GM19372 (cell line): Measurements from ENCODE around the gene ESPL1.
"Not testable (repeated sequence)": the region's sequence is repeated elsewhere in the genome, so short reads cannot be mapped to it uniquely, and the experiment has no call there.

Experiments
- ATAC-seq: cut with Tn5 transposase; IDR thresholded peaks from one replicate; pipeline ENCODE4 v1.9.1; 2021; ENCODE audit warnings: mild to moderate bottlenecking, low read depth, moderate library complexity; ENCODE audit not compliant: unreplicated experiment

ESPL1 gene

DNA sequence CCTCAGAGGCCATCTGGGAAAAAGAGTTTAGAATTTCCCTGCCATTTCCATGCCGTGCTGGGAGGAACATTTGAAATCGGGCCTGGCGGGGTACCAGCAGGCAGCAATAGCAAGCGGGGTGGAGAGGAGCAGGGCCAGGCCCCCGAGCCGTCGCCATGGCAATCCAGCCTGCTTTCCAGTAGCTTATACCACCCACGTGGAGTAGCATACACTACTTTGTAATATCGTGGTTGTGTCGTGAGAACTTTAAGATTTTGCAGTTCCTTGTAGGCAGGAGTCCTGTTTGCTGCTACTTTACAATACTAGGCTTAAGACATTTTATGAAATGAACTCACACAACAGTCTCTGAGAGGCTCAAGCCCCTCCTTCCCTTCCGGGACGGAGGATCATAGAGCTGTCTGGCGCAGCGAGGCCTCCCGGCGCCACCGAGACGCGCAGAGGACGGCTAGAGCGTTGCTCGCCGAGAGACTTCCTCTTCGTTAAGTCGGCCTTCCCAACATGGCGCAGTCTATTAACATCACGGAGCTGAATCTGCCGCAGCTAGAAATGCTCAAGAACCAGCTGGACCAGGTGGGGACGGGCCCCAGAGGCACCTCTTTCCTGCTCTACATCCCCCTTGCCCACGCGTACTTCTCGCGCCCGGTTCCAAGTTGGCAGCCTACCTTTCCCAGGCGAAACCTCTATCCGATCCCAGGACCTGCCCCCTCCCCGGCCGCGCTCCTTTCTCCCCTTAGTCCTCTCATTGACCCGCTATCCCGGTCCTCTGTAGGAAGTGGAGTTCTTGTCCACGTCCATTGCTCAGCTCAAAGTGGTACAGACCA is 27.2 kb downstream of the ESPL1 start, which contains the start of gene PFDN5:
PFDN5 (plus strand) TSS at position 473 of the 821 bp plus-strand sequence; CDS start at position 499, 26 bp downstream.
- peak; percentile 78 for ATAC-seq

DNA sequence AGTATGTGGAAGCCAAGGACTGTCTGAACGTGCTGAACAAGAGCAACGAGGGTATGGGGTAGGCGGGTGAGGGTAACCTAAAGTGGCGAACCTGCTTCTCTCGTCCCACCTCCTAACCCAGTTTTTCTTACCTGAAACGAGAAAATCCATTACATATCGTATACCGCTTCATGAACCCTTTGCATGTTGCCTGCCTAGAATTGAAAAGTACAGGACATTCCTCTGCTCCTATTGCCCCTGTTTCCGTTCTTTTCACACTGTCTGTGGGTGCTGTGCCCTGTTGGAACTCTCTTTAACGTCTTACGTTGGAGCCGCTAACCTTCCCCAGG is 27.8 kb downstream of the ESPL1 start:
- no peak for ATAC-seq

DNA sequence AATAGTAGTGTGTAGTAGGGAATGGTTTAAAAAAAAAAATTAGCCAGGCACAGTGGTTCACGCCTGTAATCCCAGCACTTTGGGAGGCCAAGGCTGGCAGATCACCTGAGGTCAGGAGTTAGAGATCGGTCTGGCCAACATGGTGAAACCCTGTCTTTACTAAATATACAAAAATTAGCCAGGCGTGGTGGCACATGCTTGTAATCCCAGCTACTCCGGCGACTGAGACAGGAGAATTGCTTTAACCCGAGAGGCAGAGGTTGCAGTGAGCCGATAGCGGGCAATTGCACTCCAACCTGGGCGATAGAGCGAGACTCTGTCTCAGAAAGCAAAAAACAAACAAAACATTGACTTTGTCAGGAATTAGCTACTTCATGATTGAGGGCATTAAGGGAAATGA is 29.0 kb downstream of the ESPL1 start:
- ATAC-seq, result not testable (repeated sequence)

DNA sequence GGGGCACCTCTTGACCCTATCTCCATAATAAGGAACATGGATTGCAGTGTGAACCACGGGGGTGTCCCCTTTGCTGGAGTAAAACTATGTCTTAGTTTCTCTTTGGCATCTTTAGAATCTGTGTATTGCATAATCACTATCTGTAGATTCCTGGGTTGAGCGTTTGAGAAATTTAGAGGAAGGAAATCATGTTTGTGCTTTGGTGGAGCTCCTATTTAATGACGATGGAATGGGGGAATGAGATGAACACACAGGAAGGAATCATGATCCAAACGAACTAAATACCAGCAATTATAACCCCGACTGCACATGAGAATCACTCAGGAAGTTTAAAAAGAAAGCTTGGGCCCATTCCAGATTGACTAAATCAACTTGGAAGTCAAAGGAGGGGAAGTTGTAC is 30.1 kb downstream of the ESPL1 start:
- ATAC-seq, result no peak

DNA sequence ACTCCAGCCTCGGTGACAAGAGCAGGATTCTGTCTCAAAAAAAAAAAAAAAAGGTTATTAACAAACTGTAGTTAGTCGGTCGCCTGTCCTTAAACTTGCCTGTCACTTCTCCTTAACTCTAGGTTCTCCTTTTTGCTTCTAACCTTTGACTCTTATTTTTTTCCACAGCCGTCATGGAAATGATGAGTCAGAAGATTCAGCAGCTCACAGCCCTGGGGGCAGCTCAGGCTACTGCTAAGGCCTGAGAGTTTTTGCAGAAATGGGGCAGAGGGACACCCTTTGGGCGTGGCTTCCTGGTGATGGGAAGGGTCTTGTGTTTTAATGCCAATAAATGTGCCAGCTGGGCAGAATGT is 31.0 kb downstream of the ESPL1 start:
- ATAC-seq, result no peak

DNA sequence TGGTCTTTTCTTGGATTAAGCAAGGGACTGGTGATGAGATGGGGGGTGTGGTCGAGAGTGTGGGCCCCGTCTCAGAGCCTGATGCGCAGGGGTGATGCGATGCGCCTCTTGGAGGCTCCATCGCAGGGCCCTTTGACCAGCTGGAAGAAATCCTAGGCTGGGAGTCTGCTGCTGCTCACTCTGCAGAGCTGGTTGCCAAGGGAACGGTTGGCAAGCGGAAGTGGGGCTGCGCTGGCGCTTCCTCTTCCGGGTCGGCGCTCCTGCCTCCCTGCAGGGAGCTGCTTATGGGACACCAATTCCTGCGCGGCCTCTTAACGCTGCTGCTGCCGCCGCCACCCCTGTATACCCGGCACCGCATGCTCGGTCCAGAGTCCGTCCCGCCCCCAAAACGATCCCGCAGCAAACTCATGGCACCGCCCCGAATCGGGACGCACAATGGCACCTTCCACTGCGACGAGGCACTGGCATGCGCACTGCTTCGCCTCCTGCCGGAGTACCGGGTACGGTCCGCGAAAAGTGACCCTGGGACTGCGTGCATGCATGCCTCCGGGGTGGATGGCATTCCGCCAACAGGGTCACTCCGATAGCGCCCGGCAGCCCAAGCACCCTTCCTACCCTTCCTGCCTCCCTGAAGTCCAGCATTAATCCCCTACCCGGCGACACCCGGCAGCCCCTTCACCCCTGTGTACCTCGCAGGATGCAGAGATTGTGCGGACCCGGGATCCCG is 31.5 kb downstream of the ESPL1 start, which contains the start of gene MYG1:
MYG1 (plus strand) TSS at position 242 of the 727 bp plus-strand sequence; CDS start at position 285, 43 bp downstream.
- peak; percentile 65 for ATAC-seq

DNA sequence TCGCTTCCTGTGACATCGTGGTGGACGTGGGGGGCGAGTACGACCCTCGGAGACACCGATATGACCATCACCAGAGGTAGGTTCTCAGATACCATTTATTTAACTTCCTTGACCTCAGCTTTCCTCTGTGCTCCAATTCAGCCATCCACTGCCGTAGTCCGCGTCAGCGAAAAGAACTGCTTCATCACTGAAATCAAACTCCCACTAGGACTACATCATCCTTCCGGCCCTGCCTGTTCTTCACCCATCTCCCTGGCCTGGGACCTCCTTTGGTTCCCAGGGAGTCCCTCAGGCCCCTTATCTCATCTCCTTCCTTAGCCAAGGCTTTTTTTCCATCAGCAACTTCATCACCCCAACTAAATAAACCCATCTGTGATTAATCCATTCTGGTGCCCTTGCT is 32.1 kb downstream of the ESPL1 start:
- no peak for ATAC-seq

DNA sequence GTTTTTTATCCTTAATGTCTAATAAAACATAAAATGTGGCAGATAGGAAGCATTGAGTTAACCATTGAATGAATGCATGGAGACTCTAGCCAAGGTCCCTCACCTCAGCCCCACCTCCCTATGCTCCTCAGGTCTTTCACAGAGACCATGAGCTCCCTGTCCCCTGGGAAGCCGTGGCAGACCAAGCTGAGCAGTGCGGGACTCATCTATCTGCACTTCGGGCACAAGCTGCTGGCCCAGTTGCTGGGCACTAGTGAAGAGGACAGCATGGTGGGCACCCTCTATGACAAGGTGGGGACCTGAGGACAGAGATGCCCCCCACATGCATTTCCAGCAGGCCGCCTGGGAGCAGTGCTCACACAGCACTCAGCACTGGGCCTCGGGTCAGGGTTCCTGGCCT is 34.8 kb downstream of the ESPL1 start:
- ATAC-seq, result no peak

DNA sequence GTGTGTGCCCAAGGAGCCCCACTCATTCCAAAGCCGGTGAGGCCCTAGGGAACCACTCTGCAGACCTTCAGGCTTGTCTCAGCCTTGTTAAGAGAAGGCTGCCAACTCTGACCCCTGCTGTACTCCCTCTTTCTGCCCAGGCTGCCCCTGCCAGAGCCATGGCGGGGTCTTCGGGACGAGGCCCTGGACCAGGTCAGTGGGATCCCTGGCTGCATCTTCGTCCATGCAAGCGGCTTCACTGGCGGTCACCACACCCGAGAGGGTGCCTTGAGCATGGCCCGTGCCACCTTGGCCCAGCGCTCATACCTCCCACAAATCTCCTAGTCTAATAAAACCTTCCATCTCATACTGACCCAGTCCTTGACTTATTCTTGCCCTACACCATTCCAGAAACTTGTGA is 38.7 kb downstream of the ESPL1 start:
- ATAC-seq, result no peak

DNA sequence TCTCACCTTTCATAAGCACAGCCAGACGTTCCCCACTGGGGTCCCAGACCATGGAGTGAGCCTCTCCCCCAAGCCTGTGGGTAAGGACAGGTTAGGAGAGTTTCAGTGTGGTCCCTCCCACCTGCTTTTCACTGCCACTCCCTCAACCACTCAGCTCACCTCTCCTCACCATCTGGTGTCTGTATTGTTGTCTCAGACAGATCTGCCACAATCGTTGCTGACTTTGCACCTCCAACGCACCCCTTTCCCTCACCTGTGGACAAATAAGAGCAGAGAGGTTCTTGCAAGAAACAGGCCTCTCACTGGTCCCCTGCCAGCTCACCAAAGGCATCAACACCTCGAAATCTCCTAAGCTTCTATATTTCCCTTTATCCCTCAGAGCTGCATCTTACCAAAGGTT is 40.2 kb downstream of the ESPL1 start:
- ATAC-seq, result no peak

DNA sequence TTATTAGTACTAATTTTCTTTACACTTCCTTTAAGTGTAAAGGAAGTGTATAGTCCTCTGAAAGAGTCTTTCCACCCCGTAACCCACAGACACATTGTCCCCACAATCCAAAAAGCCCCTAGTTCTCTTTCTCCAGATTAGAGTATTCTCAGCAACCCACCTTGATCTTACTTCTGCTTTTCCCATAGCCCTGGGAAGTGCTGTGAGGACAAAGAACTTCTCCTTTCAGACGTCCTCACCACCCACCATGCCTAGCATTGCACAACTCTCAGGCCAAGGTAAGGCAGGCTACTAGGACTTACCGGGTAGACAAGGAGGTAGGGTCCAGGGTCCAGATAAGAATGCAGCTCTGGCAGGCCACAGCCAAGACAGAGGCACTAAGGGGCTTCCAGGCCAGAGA is 45.9 kb downstream of the ESPL1 start:
- no peak for ATAC-seq

DNA sequence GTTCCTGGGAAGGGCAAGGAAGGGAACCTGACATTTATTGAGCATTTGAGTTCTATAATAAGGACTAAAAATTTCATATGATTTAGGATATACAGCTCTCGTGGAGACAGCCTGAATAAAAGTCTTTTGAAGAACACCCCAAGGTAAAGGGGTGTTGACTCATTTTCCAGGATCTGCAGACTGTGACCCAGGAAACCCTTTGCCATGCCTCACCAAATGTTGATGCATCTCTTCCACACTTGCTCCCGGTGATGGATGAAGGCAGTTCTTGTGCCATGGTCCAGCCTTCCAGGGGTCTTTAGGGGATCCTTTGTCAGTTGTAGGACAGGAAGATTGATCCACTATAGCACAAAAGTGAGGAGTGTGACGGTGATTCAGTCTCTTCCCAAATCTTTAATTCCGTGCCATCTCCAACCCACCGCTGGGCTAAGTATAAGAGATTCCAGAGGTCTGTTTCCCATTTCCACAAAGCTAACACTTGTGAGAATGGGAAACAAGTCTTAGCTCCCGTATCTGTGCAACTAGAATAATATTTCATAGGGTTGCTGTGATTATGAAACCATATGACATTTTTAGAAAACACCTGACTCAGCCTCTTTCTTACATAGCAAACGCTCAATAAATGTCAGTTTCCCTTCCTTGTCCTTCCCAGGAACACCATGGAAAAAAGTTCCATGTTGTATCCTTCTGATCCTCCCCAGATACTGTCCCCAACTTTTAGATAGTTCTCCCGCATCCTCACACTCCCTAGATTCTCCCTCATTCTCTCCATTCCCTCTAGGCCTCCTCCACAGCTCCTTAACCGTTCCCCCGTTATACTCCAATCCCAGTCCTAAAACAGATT is 52.5 kb downstream of the ESPL1 start:
- no peak for ATAC-seq

DNA sequence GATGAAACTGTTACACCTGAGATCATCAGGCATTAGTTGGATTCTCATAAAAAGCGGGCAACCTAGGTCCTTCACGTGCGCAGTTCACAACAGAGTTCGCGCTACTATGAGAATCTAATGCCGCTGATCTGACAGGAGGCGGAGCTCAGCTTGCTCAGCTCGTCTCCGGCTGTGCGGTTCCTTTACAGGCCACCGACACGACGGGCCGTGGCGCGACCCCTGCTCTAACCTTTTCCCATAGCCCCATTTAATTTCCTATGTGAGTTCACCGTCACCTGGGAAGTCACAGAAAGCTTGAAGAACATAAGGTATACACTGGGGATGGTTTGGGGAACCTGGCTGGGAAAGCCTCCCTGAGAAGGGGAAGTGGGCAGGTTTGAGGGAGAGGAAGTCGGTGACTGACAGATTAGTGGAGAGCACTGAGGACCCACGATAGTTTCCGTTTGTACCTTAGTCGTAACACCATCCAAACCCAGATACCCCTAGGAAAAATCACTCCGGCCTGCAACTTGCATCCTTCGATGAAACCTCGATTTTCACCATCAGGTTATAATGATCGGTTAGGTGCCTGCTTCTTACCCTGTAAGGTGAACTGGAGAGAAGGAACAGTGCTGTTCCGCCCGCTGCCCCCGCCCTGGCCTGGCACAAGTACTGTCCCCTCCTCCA is 56.1 kb downstream of the ESPL1 start:
- no peak for ATAC-seq

DNA sequence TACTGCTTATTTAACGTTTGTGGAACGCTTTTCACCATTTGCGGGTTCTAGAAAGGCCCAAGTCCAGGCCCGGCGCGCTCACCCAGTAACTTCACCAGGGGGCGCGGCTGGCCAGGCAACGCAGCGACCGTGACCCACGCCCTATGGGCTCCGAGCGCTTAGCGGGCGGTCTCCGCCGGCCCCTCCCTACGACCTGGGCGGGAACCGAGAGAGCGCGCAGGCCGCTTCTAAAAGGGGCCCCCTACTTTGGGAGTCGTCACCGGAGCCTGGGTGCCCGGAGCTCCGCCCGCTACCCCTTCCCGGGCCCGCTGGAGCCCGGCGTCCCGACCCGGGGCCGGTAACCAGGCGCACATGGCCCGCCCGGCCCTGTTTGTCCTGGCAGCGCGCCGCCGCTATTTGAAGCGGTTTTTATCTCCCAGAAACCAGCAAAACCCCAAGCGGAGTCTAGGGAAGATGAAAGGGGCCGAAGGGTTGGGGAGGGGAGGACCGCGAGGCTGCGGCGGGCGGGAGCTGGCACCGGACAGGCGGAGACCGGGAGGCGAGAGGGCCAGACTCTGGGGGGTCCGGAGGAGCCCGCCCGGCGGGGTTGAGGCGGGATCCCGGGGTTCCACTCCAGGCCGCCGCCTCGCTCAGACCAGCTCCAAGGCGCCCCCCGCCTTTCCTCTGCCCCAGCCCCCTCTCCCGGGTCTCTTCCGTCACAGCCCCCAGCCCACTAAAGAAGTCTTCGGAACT is 56.8 kb downstream of the ESPL1 start:
- peak; percentile 52 for ATAC-seq

DNA sequence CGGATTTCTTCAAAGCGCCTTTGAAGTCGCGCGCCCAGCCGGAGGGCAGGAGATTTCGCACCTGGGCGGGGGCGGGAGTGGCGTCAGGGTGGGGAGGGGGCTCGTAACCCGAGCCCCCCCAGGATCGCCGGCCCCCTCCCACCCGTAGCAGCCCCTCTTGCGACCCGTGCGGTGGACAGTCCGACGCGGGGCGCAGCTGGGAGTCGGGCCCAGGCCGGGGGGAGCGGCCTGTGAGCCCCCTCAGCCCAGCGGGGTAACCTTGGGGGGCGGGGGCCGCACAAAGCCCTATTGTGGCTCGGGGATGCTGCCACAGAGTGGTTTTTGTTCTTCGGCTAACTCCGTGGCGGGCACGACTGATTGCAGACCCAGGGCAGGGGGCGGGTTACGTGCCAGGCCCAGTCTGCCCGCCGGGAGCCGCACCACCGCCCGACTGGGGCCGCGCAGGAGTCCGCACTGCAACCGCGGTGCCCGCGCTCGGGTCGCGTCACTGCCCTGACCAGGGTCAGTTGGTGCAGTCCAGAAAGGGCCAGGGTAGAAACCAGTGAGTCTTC is 57.5 kb downstream of the ESPL1 start:
- ATAC-seq, result no peak

DNA sequence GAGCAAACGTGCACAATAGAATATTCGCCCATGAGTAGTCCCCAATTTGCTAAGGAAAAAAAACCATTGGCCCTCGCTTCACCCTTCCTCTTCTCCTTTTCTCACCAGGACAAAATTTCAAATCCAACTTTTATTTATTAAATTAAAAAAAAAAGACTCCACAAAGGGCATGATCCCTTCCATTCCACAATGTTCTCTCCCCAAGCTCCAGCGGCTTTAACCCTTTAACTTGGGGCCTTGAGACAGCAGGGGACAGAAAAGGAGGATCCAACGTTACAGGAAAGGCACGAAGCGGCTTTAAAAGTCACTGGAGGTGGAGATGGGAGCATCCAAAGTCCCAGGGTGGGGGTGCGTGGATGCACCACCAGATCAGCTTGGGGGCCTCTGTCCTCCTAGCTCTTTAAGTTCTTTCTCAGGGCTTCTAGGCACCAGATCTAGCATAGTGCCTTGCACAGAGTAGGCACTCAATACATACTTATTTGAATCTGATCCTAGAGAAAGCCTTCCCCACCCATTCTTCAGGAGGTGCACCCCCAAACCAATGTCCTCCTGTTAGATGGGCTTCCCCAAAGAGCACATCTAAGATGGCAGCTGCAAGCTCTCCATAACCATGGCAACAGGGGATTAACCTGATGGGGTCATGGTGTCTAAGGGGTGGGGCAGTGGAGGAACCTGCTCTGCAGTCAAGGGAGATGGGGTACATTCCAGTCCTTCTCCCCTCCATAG is 58.5 kb downstream of the ESPL1 start:
- ATAC-seq, result no peak

DNA sequence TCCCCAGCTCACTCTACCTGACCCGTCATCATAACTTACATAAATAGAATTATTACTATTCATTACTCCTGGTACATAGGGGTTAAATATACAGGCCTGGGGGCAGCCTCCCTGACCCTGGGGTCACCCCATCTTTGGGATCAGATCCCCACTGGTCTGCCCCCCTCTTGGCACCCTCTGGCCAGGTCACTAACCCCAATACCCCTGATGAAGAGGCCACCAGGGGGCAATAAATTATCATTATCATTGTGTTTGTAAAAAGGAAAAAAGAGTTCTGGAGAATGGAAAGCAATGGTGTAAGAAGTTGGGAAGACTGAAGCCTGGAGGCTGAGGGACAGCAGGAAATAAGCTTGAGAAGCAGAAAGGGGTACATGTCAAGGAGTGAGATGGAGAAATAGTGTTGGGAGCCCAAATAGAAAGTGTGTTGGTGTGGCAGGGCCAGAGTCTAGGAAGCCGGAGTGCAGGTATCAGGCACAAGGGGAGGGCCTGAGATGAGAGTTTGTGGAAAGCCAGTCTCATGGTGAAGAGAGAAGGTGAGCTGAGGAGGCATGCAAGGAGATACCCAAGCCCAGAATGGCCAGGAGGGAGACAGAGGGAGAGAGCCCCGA is 59.4 kb downstream of the ESPL1 start:
- ATAC-seq, result no peak

DNA sequence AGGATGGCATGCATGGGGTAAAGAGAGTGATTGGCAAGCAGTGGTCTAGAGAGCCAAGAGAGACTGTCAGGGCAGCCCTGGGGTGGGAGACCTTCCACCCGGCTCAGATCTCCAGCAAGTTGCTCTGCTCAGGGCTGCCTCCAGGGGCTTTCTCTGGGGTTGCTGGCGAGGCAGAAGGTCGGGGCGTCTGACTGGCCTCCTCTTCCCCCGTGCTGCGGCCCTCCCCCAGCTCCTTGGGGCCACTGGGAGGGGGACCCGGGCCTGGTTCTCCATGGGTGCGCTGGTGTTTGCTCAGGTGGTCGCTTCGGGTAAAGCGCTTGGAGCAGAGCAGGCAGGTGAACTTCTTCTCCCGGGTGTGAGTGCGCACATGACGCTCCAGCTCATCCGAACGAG is 59.9 kb downstream of the ESPL1 start:
- no peak for ATAC-seq

DNA sequence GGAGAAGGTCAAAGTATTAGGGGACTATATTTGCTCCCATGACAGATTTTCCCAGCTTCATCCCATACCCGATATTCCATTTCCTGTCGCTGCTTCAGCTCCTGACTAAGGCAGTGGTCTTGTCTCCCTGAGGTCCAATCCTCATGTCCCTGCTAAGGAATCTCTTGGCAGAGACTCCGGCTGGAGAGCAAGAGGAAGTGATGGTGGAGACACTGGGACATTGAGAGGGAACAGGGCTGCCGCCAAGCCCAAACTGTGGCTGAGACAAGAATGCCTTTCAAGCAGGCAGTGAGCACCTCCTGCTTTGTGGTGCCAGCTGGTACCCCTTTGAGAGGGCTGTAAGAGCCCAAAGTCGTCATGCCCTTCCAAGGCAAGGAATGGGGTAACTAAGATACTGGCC is 62.6 kb downstream of the ESPL1 start:
- ATAC-seq, result no peak
